Lung (tissue), 16 donors: ENCODE data around the gene AMACR. TPM values are rescaled to one million over a fixed set of nuclear protein-coding genes. Genes with fewer than 3 reads are reported as not detected.

ENCODE experiments used
- ATAC-seq: fragments of 200-7000 bp; cut with Tn5 transposase; one replicate; pipeline ENCODE4 v1.9.1; 2020; ENCODE audit warnings: moderate number of reproducible peaks; ENCODE audit not compliant: insufficient read depth, low FRiP score
- DNase-seq, 3 donors: peaks; one replicate each; pipeline ENCODE4 v3.0.0-alpha.2; 2013 to 2017
- H3K27ac ChIP-seq, 2 donors: one replicate each; pipeline ENCODE4 v1.5.1; 2013; ENCODE audit warnings: mild to moderate bottlenecking in 2 of 2, moderate library complexity in 2 of 2, control low read depth in 1 of 2, inconsistent platforms in 1 of 2, low read depth in 1 of 2, low read length in 1 of 2
- H3K27me3 ChIP-seq, 3 donors: one replicate each; pipeline ENCODE4 v1.5.1; 2013; ENCODE audit warnings: low read length in 2 of 3; ENCODE audit not compliant: control insufficient read depth in 3 of 3, insufficient read depth in 3 of 3
- H3K36me3 ChIP-seq, 4 donors: one replicate each; pipeline ENCODE4 v1.5.1; 2013; ENCODE audit warnings: low read length in 4 of 4, mild to moderate bottlenecking in 1 of 4, moderate library complexity in 1 of 4; ENCODE audit not compliant: control insufficient read depth in 4 of 4, insufficient read depth in 4 of 4
- H3K4me1 ChIP-seq, 5 donors: one replicate each; pipeline ENCODE4 v1.5.1; 2013; ENCODE audit warnings: low read length in 5 of 5, mild to moderate bottlenecking in 2 of 5, moderate library complexity in 1 of 5; ENCODE audit not compliant: control insufficient read depth in 5 of 5, insufficient read depth in 5 of 5
- H3K4me3 ChIP-seq: one replicate; pipeline ENCODE4 v1.5.1; 2013; ENCODE audit warnings: mild to moderate bottlenecking, control low read depth, moderate library complexity
- H3K9ac ChIP-seq, 2 donors: one replicate each; pipeline ENCODE4 v1.5.1; 2013; ENCODE audit warnings: low read length in 2 of 2, control low read depth in 1 of 2; ENCODE audit not compliant: insufficient read depth in 1 of 2
- H3K9me3 ChIP-seq, 4 donors: one replicate each; pipeline ENCODE4 v1.5.1; 2013; ENCODE audit warnings: low read length in 3 of 4, mild to moderate bottlenecking in 1 of 4, moderate library complexity in 1 of 4; ENCODE audit not compliant: control insufficient read depth in 4 of 4, insufficient read depth in 3 of 4
- WGBS, 2 donors: extraction: QIAGEN DNeasy Blood & Tissue Kit; methylation state at CpG; one replicate each; pipeline ENCODE4 v1.1.7; 2013; 5-methylcytosine and 5-hydroxymethylcytosine counted together
- long read RNA-seq, 5 donors: transcript quantifications; one replicate each; lab custom pipeline, GENCODE V29; 2026
- polyA plus RNA-seq, 2 donors: library from polyadenylated mRNA; stranded (reverse); fragments of 200-250 nt; gene quantifications; one replicate each; pipeline ENCODE4 v1.2.1, GENCODE V29; 2013
- total RNA-seq, 2 donors: library from RNA; depleted of rRNA in 1 of 2; stranded (reverse); fragments of >200 nt in 1 of 2; gene quantifications; one replicate each; pipeline ENCODE4 v1.2.1, GENCODE V29; 2014 to 2021
- TF ChIP-seq, protein P1 (sequence below): IDR thresholded peaks from 2 replicates; pipeline ENCODE4 v1.5.1; 2012; ENCODE audit warnings: mild to moderate bottlenecking; ENCODE audit errors: control extremely low read depth, extremely low read depth
- donor health status: control.
- donor health status: control.
- donor health status: Bipolar disorder and iron deficiency.
- donor health status: healthy.
- donor health status: DM: yes; HTN: yes; CAD: no.

Gene AMACR
- total RNA-seq (10 to 100 TPM in 1 of 2 donors, 1 to 10 TPM in 1; 9.0 to 16.1 TPM), polyA plus RNA-seq (1 to 10 TPM; 5.9 to 7.4 TPM)
- long read RNA-seq, donor 1, full-length matches to known transcripts = 11 of 11 reads
- long read RNA-seq, donor 1, partial matches to known transcripts = 0 of 11 reads
- long read RNA-seq, donor 1, other reads (novel, unspliced or antisense) = 0 of 11 reads
- long read RNA-seq, donor 2, full-length matches to known transcripts = 3 of 3 reads
- long read RNA-seq, donor 2, partial matches to known transcripts = 0 of 3 reads
- long read RNA-seq, donor 2, other reads (novel, unspliced or antisense) = 0 of 3 reads
- long read RNA-seq, donor 3, full-length matches to known transcripts = 7 of 7 reads
- long read RNA-seq, donor 3, partial matches to known transcripts = 0 of 7 reads
- long read RNA-seq, donor 3, other reads (novel, unspliced or antisense) = 0 of 7 reads
- long read RNA-seq, donor 4, partial matches to known transcripts = 0 of 1 reads
- long read RNA-seq, donor 4, other reads (novel, unspliced or antisense) = 0 of 1 reads
- long read RNA-seq, donor 5, full-length matches to known transcripts = 9 of 9 reads
- long read RNA-seq, donor 5, partial matches to known transcripts = 0 of 9 reads
- long read RNA-seq, donor 5, other reads (novel, unspliced or antisense) = 0 of 9 reads

DNA sequence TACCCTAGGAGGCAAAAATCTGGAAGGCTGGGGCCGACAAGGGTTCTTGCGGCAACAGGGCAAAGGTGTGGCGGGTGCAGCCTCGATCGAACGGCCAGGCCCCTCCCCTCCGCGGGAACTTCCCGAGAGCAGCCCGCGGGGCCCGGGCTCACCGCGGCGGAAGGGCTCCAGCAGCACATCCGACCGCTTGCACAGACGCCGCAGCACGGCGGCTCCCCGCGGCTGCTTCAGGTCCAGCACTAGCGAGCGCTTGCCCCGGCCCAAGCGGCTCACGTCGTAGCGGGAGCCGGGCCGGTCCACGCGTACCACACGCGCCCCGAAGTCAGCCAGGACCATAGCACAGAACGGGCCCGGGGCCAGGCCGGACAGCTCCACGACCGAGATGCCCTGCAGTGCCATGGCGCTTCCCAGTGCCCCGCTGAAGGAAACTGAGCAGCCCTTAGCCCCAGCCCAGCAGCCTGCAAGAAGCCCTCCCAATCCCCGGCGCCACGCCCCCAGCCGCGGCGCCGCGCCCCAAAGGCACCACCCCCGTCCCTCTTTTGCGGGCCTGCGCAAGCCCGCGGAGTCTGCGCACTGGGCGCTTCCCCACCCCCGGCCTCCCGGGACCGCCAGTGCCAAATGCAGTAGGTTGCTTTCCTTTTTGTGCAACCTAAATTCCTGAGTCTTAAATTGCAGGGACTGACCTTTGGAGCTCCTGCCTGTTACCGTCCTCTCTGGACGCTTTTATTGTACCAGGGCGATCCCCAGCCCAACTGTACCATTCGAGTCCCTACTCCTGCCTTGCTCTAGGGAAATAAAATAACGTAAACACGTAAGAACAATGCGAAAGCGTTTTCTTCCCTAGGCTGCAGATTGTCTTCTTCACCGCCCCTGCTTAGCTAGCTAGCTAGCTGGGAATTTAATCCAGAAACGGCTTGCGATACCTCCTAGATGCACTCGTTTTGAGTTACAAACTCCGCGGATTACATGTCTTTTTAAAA, at the start of gene AMACR:
AMACR (minus strand) TSS at position 430 of the 980 bp plus-strand sequence; CDS start at position 399, 31 bp downstream.
- Histone ChIP-seq H3K36me3 (peaks cover 0 to 9% (median 6%) of the 10 kb centered on the region in 4 donors), H3K4me3 (peak within 1 kb of the TSS; percentile 77), H3K27me3 (no peaks in the 10 kb centered on the region), H3K27ac (peak within 1 kb of the TSS; percentile 89 to 98), H3K9me3 (no peaks in the 10 kb centered on the region), H3K4me1 (peaks cover 0 to 36% (median 2%) of the 10 kb centered on the region in 5 donors), H3K9ac (peak within 1 kb of the TSS; percentile 2 to 94)
- ATAC-seq = peak; percentile 93
- TF ChIP-seq, protein P1, sequence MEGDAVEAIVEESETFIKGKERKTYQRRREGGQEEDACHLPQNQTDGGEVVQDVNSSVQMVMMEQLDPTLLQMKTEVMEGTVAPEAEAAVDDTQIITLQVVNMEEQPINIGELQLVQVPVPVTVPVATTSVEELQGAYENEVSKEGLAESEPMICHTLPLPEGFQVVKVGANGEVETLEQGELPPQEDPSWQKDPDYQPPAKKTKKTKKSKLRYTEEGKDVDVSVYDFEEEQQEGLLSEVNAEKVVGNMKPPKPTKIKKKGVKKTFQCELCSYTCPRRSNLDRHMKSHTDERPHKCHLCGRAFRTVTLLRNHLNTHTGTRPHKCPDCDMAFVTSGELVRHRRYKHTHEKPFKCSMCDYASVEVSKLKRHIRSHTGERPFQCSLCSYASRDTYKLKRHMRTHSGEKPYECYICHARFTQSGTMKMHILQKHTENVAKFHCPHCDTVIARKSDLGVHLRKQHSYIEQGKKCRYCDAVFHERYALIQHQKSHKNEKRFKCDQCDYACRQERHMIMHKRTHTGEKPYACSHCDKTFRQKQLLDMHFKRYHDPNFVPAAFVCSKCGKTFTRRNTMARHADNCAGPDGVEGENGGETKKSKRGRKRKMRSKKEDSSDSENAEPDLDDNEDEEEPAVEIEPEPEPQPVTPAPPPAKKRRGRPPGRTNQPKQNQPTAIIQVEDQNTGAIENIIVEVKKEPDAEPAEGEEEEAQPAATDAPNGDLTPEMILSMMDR = no peak
- WGBS, 2 donors = 0% methylated on average over 72 to 76 of the region's 76 CpGs
- peak; percentile 96 to 99 (median 98) for DNase-seq

DNA sequence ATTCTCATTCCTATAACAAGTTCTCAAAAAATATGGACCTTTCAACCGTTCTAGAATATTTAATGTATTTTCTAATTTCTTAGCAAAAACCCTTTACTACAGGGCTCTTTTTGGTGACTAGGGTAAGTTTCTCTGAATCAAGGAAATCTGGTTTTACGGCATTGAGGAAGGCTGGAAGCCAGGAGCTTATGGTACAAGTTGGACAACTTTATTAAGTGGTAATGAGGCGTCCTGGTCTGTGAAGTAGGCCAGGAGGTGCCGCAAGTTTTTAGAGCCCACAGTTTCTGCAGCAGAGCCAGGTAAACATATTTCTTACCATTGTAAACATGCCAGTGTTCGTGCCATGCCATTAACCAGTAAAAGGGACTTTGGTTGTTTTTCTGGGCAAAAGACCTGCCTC, 49.7 kb upstream of the AMACR start:
- Histone ChIP-seq H3K9ac (no peak overlapping the region), H3K4me1 (peaks cover 0 to 10% (median 5%) of the 10 kb centered on the region in 5 donors), H3K9me3 (peaks cover 0 to 2% (median 0%) of the 10 kb centered on the region in 4 donors), H3K36me3 (peaks cover 0 to 6% (median 2%) of the 10 kb centered on the region in 4 donors), H3K27me3 (no peaks in the 10 kb centered on the region), H3K27ac (no peak overlapping the region), H3K4me3 (no peak overlapping the region)
- TF ChIP-seq, protein P1 = no peak
- WGBS, 2 donors = 84 to 92% methylated on average over 5 of the region's 5 CpGs
- DNase-seq (no peak), ATAC-seq (no peak)

DNA sequence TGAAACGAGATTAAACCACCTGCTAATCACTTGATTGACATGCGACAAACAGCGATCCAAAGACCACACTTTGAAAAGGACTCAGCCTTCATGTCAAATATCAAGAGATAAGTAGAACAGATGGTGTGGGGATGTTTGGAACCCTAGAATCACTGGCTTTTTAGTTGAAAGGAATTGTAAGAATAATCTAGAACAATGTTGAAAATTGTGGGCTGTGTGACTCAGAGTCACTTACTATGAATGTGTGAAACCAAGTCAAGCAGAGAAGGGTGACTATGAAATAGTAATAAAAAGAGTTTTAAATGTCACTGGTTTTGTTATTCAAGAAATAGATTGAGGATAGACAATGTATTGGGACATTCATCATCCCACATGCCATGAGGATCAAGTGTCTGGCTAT, 49.3 kb upstream of the AMACR start:
- TF ChIP-seq, protein P1 = no peak
- WGBS, 2 donors = 96 to 98% methylated on average over 3 of the region's 3 CpGs

More for the DNA sequence above, 49.3 kb upstream of the AMACR start:
- ATAC-seq (no peak), DNase-seq (no peak)
- Histone ChIP-seq H3K36me3 (peaks cover 0 to 6% (median 2%) of the 10 kb centered on the region in 4 donors), H3K9ac (no peak overlapping the region), H3K4me3 (no peak overlapping the region), H3K27me3 (no peaks in the 10 kb centered on the region), H3K27ac (no peak overlapping the region), H3K4me1 (peaks cover 0 to 10% (median 5%) of the 10 kb centered on the region in 5 donors), H3K9me3 (peaks cover 0 to 2% (median 0%) of the 10 kb centered on the region in 4 donors)
